ENCODE results near the gene SERPINA5.

DNA sequence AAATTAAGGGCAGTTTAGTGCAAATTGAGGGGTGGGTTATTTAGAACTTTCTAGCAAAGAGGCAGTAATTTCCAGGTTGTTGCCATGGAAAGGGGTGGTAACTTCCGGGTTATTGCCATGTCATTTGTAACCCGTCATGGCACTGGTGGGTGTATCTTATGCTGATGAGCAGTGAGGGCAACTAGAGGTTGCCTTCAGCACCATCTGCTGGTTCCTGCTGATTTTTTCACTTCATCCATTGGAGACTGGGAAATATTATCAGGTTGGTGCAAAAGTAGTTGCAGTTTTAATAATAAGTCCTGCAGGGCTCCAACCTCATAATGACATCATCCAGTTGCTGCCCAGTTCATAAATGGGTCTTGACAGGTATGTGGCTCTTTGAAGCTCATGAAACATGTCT, 44.4 kb upstream of the SERPINA5 start:
- no peak for TF ChIP-seq POLR2A (IDR thresholded peaks at IDR 0.05)
- TF ChIP-seq, protein P1, sequence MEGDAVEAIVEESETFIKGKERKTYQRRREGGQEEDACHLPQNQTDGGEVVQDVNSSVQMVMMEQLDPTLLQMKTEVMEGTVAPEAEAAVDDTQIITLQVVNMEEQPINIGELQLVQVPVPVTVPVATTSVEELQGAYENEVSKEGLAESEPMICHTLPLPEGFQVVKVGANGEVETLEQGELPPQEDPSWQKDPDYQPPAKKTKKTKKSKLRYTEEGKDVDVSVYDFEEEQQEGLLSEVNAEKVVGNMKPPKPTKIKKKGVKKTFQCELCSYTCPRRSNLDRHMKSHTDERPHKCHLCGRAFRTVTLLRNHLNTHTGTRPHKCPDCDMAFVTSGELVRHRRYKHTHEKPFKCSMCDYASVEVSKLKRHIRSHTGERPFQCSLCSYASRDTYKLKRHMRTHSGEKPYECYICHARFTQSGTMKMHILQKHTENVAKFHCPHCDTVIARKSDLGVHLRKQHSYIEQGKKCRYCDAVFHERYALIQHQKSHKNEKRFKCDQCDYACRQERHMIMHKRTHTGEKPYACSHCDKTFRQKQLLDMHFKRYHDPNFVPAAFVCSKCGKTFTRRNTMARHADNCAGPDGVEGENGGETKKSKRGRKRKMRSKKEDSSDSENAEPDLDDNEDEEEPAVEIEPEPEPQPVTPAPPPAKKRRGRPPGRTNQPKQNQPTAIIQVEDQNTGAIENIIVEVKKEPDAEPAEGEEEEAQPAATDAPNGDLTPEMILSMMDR (IDR thresholded peaks at IDR 0.05) = no peak
- TF ChIP-seq POLR2AphosphoS5 (IDR thresholded peaks at IDR 0.05) = no peak
- no peak for TF ChIP-seq EP300 (IDR thresholded peaks at IDR 0.05)

Data from gastroesophageal sphincter (tissue), 3 donors.